ENCODE results near the gene ESYT2.

- no peak for TF ChIP-seq CTCF (IDR thresholded peaks at IDR 0.05; ENCODE audit: low read length)
- no peak for TF ChIP-seq EZH2phosphoT487 (IDR thresholded peaks at IDR 0.05; ENCODE audit: low read length)
- no peak for TF ChIP-seq EZH2 (optimal IDR thresholded peaks at IDR 0.05; ENCODE audit: low read depth, low read length)
These were observed 62.6 kb downstream of the ESYT2 start for GRCh38 chr7:158766570-158767281.
